GM18502 (cell line): ENCODE measurements around the gene SLC2A2.
"Not testable (repeated sequence)": the region's sequence is repeated elsewhere in the genome, so short reads cannot be mapped to it uniquely, and the experiment has no call there.

ENCODE experiments used
- ATAC-seq: cut with Tn5 transposase; IDR thresholded peaks from one replicate; pipeline ENCODE4 v1.9.1; 2021; ENCODE audit warnings: mild to moderate bottlenecking; ENCODE audit not compliant: unreplicated experiment, poor library complexity

Gene SLC2A2

DNA sequence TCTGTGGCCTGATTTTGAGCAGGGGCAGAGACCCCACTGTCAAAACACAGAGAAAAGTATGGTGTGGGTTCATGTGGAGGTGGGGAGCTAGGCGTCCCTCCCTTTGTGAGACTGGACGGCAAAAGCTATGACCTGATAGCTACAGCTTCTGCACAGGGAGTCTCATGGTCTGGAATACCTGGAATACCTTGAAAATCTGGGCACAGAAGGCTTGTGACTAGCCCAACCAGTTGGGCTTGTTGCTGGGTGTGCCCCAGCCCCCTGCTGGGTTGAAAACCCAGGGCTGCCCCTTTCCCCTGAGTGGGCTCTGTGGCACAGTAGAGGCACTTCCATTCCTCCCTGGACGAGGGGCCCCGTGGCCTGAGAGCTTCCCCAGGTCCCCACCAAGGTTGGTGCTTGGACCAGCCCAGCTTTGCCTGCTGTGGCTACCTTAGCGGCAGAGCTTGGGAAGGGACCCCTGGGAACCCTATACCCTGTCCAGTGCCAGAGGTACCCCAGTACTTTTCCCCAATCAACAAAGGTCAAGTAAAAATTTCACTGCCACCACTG lies 37.3 kb downstream of the SLC2A2 start:
- ATAC-seq, result no peak

DNA sequence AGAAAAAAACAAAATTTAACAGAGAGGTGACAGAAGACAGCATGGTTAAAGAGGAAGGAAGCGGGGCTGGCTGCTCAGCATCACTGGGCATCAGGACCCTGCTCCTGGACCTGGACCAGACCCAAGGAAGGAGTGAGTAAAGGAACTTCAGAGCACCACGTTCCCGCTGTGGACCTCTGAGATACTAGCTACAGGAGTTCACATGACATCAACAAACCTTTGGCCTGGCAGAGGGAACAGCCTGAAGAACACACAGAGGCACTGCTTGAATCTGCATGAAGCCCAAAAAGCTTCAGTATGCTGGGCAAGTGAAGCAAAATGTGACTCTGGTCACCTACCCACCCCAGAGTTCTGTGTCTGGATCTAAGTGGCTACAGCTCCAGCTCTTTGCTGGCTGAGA lies 38.1 kb downstream of the SLC2A2 start:
- no peak for ATAC-seq

DNA sequence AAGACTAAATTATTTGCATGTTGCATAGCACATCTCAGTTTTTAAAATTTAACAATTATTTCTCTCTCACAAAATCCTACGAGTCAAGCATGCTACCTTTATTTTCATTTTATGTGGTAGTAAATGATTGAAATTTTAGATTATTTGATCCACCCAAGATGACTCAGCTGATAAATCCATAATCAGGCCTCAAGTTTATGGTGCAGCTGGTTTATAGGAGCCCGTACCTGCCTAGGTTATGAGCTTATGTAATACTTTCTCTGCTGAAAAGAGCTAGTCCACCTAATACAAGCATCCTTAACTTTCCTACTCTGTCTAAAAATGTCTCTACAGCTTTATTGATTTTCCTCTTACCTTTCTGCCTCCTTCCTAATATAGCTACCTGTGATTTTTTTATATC lies 41.2 kb downstream of the SLC2A2 start:
- ATAC-seq, result no peak

- ATAC-seq, result peak; percentile 92
These were observed 43.8 kb downstream of the SLC2A2 start for GRCh38 chr3:170982733-170983132.

- no peak for ATAC-seq
These were observed 46.1 kb downstream of the SLC2A2 start for GRCh38 chr3:170980399-170980798.

DNA sequence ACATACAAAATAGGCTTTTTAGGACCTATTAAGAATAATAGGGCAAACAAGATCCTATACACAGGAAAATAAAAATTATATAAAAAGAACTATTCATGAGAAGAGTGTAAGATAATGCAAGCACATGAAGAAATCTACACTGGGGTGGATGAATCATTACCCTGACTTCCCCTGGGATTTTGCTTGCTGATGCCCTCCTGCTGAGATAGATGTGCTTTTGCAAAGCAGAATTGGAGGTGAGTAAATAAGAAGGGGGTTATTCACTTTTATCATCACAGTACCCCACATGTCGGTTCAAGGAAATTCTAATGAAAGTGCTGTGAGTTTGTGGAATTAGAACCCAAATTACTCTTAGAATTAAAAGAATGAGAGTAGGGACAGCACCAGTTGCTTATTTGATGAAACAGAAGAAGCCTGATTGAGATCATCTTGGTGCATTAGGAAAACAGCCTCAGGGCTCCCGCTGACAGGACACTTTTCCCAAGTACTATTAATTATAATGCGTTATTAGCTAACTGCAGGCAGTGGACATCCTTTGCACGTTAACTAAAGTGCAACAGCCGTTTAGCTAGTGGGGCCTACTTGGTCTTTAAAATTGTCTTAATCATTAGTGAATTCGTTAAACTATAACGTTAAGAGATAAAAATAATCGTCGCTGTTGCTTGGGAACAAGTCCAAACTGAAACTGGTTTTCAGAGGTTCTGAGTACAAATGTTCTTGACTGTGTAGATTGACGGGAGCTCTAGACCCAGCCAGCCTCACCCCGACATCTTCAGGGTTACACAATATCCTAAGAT lies 48.4 kb downstream of the SLC2A2 start:
- ATAC-seq, result no peak

- no peak for ATAC-seq
These were observed 50.4 kb downstream of the SLC2A2 start for GRCh38 chr3:170976190-170976519.

GRCh38 chr3:170975283-170976189 lies 51.0 kb downstream of the SLC2A2 start:
- no peak for ATAC-seq

- ATAC-seq, result no peak
These were observed 51.6 kb downstream of the SLC2A2 start for GRCh38 chr3:170974872-170975271.

- not testable (repeated sequence) for ATAC-seq
These were observed 53.6 kb downstream of the SLC2A2 start for GRCh38 chr3:170972917-170973316.

DNA sequence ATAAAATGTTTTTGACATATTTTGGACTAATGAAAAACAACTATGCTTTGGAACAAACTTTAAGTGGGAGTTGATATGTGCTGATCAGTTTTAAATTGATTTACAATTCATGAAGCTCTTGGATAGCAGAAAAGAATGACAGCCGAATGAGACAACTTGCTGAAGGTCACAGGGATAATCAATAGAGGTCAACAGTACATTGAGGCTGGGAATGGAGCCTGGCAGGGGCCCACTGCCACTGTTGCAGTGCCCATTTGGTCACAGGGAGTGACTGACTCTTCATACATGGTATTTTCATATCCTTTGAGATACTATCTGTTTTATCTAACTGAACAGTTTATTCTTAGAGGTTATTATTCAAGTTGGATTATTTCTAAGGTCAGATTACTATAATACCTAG lies 59.4 kb downstream of the SLC2A2 start:
- ATAC-seq, result no peak

GRCh38 chr3:170966495-170966894 lies 60.0 kb downstream of the SLC2A2 start:
- no peak for ATAC-seq

GRCh38 chr3:170962411-170962810 lies 64.1 kb downstream of the SLC2A2 start:
- no peak for ATAC-seq

GRCh38 chr3:170961616-170962400 lies 64.7 kb downstream of the SLC2A2 start:
- no peak for ATAC-seq

DNA sequence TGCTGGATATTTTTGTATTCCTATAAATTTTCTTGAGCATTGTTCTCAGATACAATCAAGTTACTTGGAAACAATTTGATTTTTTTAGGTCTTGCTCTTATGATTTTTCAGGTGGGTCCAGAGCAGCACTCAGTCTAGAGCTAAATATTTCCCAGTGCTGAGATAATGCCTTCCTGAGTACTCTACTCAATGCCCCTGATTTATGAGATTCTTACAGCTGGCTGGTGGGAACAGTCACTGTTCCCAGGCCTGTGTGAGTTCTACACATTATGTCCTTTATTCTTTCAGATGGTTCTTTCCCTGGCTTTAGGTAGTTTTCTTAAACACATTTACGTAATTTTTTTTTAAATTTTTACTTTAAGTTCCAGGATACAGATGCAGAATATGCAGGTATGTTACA lies 67.1 kb downstream of the SLC2A2 start:
- ATAC-seq, result no peak

- no peak for ATAC-seq
These were observed 69.9 kb downstream of the SLC2A2 start for GRCh38 chr3:170956647-170957046.

DNA sequence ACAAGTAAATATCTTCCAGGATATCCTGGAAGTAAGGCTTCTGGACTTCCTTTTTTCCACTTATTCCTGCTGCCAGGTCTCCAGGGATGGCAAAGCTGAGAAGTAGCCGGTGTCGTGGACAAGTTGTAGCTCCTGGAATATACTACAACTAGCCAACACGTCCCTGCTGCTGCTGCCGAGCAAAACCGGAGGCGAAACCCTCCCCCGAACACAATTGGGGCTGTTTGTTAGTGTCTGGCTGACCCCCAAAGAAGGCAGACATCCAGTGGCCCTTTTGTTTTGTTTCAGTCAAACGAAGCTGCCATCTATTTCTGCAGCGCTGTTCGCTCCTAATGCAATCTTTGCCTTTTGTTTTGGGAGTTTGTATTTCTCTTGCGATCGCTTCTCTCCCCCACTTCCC lies 72.8 kb downstream of the SLC2A2 start:
- ATAC-seq, result no peak

GRCh38 chr3:170953229-170953628 lies 73.3 kb downstream of the SLC2A2 start:
- no peak for ATAC-seq

DNA sequence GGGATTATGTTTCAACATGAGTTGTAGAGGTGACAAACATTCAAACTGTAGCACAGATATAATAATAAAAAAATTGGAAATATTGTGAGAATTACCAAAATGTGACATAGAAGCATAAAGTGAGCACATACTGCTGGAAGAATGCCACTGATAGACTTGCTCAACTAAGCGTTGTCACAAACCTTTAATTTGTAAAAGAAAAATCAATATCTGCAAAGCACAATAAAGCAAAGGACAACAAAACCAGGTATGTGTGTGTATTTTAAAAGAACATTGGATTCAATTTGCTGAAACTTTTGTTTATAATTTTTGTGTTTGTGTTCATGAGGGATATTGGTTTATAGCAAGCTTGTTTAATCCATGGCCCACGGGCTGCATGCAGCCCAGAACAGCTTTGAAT lies 77.3 kb downstream of the SLC2A2 start:
- ATAC-seq, result no peak

GRCh38 chr3:170947018-170947769 lies 79.3 kb downstream of the SLC2A2 start:
- no peak for ATAC-seq
